Fibroblast of peridontal ligament (primary cell): ENCODE results near the gene STS.
A peak's percentile ranks its signal among the peaks of the same experiment; 100 is the strongest.

Experiments
- DNase-seq: peaks from one replicate; pipeline ENCODE4 v3.0.0-alpha.2; 2010; ENCODE audit errors: extremely low read depth

The STS gene, protein sequence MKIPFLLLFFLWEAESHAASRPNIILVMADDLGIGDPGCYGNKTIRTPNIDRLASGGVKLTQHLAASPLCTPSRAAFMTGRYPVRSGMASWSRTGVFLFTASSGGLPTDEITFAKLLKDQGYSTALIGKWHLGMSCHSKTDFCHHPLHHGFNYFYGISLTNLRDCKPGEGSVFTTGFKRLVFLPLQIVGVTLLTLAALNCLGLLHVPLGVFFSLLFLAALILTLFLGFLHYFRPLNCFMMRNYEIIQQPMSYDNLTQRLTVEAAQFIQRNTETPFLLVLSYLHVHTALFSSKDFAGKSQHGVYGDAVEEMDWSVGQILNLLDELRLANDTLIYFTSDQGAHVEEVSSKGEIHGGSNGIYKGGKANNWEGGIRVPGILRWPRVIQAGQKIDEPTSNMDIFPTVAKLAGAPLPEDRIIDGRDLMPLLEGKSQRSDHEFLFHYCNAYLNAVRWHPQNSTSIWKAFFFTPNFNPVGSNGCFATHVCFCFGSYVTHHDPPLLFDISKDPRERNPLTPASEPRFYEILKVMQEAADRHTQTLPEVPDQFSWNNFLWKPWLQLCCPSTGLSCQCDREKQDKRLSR

GRCh38 chrX:7147413-7147977 is at the start of gene STS:
Gene STS, plus strand, starts transcription at chrX:7147712. Its CDS starts 105,488 bp downstream, at chrX:7253200.
- peak; percentile 13 for DNase-seq

DNA sequence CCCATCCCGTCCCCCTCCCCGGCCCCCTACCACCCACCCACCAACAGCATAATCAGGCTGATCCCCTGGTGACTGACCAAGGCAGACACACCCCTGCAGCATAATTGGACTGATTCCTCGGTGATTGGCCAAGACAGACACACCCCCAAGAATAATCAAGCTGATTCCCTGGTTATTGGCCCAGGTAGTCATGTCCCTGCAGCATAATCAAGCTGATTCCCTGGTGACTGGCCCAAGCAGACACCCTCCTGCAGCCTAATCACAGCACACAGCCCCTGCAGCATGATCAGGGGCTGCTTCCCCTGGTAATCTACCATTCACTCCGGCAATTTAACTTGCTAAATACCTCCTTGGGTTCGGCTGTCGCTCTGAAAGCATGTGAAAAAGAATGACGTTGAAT is 47.5 kb upstream of the STS start:
- no peak for DNase-seq

DNA sequence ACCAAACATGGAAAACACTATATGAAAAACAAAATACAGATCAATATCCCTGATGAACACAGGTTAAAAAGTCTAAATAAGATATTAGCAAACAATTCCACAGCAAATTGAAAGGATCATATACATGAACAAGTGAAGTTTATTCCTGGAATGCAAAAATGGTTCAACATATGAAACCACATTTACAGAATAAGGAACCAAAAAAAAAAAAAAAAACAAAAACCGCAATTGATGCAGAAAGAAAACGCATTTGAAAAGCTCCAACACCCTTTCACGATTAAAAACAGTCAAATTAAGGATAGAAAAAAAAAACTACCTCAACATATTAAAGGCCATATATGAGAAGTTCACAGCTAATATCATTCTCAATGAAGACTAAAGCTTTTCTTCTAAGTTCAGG is 45.4 kb upstream of the STS start:
- DNase-seq: no peak

GRCh38 chrX:7106649-7107048 is 40.9 kb upstream of the STS start:
- no peak for DNase-seq

DNA sequence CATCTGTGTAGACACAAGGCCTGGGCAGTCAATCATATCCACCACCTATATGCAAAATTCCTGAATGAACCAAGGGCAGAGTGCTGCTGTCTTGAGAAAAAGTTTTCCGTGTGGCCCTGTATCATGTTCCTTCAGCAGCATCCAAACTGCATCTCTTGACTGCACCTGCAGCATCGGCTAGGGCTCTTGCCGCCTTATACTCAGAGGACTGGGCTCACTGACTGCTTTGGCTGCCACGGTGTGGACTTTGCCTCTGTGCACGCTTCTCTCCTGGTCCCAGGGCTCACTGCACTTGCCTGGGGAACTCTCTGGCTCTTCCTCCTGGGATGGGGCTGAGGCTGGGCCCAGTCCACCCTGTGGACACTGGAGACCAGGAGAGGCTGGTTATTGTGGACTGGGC is 39.5 kb upstream of the STS start:
- DNase-seq: no peak

DNA sequence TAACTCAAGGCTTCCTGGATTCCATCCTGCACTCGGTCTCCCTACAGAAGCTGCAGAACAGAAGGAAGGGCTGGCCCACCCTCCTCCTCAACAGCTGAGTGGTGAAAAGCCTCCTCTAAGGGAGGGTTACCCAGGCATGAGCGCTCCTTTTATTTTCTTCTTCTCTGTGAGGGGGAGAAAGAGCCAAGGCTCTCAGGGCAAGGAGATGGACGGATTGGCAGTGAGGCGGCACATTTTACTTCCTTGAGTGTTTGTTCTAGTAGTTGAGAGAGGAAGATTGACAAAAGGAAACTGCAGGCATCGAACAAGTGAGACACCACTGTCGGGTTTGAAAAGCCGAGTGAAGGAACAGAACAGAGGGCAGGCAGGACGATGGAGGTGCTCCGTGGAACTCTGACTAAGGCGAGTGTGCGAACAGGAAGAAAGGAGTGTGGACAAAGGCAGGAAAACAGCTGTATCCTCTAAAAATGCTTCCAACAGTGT is 38.4 kb upstream of the STS start:
- peak; percentile 7 for DNase-seq

GRCh38 chrX:7109838-7110793 is 37.4 kb upstream of the STS start:
- no peak for DNase-seq

DNA sequence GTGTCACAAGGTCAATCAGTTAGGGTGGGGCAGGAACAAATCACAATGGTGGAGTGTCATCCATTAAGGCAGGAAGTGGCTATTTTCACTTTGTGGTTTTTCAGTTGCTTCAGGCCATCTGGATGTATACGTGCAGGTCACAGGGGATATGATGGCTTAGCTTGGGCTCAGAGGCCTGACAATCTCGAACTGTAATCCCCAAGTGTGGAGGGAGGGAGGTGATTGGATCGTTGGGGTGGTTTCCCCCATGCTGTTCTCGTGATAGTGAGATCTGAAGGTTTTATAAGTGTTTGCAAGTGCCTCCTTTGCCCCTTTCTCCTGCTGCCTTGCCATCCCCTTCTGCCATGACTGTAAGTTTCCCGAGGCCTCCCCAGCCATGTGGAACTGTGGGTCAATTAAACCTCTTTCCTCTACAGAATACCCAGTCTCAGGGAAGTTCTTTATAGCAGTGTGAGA is 36.7 kb upstream of the STS start:
- DNase-seq: no peak

DNA sequence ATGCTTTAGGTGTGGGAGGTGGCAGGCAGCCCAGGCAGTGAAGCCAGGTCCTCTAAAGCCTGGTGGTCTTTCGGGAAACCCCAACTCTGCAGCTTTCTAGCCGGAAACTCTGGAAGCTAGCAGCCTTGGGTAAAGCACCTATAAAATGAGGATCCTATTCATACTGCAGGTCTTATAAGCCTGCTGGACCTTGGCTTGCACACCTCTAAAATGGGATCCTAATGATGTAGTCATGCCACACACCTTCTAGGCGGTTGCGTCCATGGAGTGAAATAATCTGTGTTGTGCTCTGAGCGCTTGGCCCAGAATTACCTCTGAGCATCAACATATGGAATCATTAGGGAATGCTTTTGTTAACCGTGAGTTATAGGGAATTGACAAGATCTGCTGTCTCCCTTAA is 36.0 kb upstream of the STS start:
- DNase-seq: no peak

DNA sequence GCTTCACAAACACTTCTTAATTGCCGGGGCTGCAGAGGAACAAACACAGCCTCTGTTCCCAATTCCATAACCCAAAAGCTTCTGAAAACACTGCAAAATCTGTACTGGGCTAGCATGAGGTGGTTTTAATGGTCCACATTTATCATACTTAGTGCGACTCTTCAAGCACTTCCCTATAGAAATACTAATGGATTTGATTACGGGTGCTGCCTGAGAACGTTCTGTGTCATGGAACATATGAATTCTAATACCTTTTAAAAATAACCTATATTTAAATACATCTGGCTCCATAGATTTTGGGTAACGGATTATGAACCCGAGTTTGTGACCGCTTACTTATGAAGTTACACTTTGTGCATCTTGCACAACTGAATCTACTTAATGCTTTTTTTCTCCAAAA is 35.4 kb upstream of the STS start:
- no peak for DNase-seq

- DNase-seq: no peak
Measured at GRCh38 chrX:7115557-7115956, 32.0 kb upstream of the STS start.

- DNase-seq: no peak
Measured at GRCh38 chrX:7116081-7116480, 31.4 kb upstream of the STS start.

DNA sequence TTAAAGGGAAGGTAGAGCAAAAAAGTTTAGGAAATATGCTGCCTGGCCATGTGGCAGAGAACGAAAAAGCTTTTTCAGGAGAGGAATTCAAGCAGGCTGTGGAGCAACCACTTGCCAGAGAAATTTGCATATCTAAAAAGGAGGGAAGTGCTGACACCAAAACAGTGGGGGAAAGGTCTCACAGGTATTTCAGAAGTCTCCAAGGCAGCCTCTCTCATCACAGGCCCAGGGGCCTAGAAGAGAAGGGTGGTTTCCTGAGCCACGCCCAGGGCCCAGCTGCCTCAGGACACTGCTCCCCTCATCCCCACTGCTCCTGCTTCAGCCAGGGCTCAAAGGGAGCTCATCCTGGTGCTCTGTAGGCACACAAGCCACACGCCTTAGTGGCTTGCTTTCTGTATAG is 29.9 kb upstream of the STS start:
- DNase-seq: no peak

- peak; percentile 43 for DNase-seq
Measured at GRCh38 chrX:7119950-7120877, 27.3 kb upstream of the STS start.

GRCh38 chrX:7120878-7121219 is 26.7 kb upstream of the STS start:
- DNase-seq: peak; percentile 13

- no peak for DNase-seq
Measured at GRCh38 chrX:7127056-7127455, 20.5 kb upstream of the STS start.

- DNase-seq: no peak
Measured at GRCh38 chrX:7131621-7132020, 15.9 kb upstream of the STS start.

GRCh38 chrX:7132335-7133049 is 15.0 kb upstream of the STS start:
- peak; percentile 66 for DNase-seq

- DNase-seq: no peak
Measured at GRCh38 chrX:7133050-7133440, 14.5 kb upstream of the STS start.

DNA sequence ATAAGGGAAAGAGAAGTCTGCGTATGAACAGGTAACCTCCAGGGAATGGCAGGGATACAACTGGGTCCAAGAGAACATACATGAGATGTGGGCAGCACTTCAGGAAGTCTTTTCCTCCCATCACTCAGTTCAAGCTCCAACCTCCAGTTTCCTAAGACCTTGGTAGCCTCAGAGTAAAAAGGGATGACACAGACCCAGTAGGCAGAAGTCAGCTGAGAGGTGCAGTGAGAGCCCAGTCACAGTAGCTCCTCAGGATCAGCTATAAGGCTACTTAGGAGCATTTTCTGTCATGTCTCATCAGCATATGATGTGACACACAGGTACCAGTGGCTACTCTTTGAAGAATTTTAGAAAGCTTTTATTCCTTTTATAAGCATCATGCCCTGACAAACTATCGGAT is 12.5 kb upstream of the STS start:
- DNase-seq: no peak
